Myometrial cell (primary cell): ENCODE data around the gene POLR3K. TPM values are rescaled to one million over a fixed set of nuclear protein-coding genes. Genes with fewer than 3 reads are reported as not detected.

Experiments
- total RNA-seq: library from RNA; depleted of rRNA; stranded (reverse); fragments of >200 nt; gene quantifications from 2 replicates; pipeline ENCODE4 v1.2.3, GENCODE V29; 2015

POLR3K gene
- 2.7 and 4.9 TPM in 2 replicates for total RNA-seq

DNA sequence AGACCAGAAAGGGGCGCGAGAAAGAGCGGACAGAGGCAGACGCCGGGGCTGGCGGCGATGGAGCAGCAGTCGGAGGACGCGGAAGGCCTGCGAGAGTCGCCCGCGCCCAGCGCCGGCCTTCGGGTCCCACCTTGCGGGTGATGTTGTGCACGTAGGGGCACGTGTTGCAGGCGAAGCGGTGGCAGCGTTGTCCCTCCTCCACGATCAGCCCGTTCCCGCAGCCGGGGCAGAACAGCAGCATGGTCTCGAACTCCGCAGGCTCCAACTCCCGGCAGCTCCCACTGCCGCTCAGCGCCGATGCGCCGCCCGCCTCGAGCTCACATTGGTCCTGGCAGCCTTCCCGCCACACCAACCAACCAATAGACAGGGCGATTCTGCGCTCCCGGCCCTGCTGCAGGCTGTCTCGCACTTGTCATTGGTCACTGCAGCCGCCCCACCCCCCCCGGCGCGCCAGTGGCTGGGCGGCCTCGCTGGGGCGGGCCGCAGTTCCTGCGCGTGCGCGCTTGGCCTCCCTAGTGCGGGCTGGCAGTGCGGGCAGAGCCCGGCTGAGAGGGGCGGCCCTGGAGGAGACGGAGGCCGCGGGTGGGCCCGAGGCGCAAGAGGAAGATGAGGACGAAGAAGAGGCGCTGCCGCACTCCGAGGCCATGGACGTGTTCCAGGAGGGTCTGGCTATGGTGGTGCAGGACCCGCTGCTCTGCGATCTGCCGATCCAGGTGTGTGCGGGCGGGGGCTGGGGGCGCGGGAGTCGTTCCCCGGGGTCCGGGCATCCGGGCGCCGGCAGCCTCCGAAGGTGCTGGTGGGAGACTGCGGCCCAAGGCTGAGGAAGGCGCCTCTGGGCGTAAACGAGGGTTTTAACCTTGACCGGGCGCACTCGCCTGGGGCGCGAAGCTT, at the start of gene POLR3K, which contains the start of gene SNRNP25:
POLR3K (minus strand) TSS at position 263 of the 891 bp plus-strand sequence; CDS start at position 241, 22 bp downstream.
SNRNP25 (plus strand) TSS at position 483 of the 891 bp plus-strand sequence; CDS start at position 672, 189 bp downstream.

DNA sequence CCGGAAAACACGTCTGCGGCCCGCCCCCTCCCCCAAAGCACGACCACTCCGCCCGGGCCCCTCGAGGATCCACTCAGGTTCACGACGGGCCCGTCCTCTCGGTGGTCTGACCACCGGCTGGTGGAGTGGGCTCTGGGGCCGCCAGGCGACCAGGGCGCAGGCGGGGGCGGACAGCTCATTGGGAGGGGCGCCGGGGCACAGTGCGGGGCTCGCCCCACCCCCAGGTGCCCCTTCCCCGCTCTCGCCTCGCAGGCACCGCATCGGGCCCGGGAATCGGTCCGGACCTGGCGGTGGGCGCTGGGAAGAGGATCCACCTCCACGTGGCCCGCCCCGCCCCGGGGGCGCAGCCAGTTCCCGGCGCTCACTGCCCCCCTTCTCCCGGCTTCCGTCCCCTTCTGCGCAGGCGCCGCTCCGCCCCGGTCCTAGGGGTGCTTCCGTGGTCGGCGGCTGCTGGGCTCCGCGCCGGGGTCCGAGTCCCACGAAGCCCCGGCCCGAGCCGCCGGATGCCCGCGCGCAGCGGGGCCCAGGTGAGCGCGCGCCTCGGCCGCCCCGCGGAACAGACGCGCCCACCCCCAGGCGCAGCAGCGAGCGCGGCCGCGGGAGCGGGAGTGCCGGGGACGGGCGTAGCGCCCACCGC, 24.5 kb upstream of the POLR3K start, which contains the start of gene MPG:
MPG (plus strand) TSS at position 419 of the 637 bp plus-strand sequence; CDS start at position 504, 85 bp downstream.

DNA sequence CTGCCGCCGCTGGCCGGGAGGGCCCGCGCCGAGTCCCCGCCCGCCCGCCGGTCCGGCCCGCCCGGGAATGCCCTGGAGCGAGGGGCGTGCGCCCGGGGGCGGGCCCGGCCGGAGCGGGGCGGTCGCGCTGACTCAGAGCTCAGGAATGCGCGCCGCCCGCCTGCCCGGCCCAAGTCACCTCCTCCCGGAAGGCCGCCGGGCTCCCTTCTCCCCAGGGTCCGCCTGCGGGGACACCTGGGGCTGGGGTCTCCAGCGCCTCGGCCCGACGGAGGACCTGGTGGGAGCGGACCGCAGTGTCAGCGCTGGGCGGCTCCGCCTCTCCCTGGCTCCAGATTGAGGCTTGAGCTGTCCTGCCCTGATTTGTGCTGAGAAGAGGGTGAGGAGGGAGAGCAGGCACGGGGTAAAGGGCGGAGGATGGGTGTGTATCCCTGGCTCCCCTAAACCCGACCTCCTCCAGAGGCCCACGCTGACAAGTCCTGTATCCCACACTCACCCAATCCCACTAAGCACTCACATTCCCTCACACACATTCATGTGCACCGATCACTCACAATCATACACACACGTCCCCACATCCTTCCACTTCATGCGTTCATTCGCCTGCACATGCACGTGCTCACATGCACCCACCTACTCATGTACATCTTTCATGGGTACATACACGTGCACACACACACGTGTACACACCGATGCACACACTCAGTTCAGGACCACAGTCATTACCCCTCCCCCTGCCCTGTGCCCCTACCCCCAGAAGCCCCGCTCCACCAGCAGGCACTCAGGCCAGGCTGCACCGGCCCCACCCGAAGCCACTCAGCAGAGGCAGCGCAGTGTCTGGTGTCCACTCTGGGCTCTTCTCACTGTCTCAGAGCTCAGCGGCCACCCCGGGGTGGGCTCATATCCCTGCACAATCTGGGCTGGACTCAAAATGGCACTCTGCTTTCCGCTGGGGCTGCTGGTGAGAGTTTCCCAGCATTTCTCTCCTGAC, 19.4 kb upstream of the POLR3K start, which contains the start of gene RHBDF1:
RHBDF1 (minus strand) TSS at position 71 of the 988 bp plus-strand sequence. CDS start 7,616 bp downstream, outside the sequence.

Other genes with a start within 250 kb of the POLR3K start
- gene SNRNP25, start 220 bp upstream of the POLR3K start, total RNA-seq: 40.6 and 56.9 TPM in 2 replicates
- 66.5 and 70.3 TPM in 2 replicates for gene RHBDF1, start 19.0 kb upstream of the POLR3K start, total RNA-seq
- 322 and 423 TPM in 2 replicates for gene MPG, start 24.6 kb upstream of the POLR3K start, total RNA-seq
- 10.1 and 15.8 TPM in 2 replicates for gene NPRL3, start 85.1 kb upstream of the POLR3K start, total RNA-seq
- not detected in 2 replicates for gene HBZ, start 99.0 kb upstream of the POLR3K start, total RNA-seq
- gene HBM, start 112.4 kb upstream of the POLR3K start, total RNA-seq: not detected in 2 replicates
- gene HBA2, start 119.3 kb upstream of the POLR3K start, total RNA-seq: not detected in 2 replicates
- gene HBA1, start 123.1 kb upstream of the POLR3K start, total RNA-seq: not detected in 2 replicates
- not detected in 2 replicates for gene HBQ1, start 126.9 kb upstream of the POLR3K start, total RNA-seq
- gene LUC7L, start 175.8 kb upstream of the POLR3K start, total RNA-seq: 23.2 and 39.8 TPM in 2 replicates
- 85.0 and 122 TPM in 2 replicates for gene FAM234A, start 181.2 kb upstream of the POLR3K start, total RNA-seq
- gene RGS11, start 222.3 kb upstream of the POLR3K start, total RNA-seq: under 0.01 and 0.53 TPM in 2 replicates
- gene ARHGDIG, start 227.0 kb upstream of the POLR3K start, total RNA-seq: not detected in 2 replicates
- gene PDIA2, start 229.6 kb upstream of the POLR3K start, total RNA-seq: not detected in 2 replicates